NCI-H146 treated with DMSO at 0.1 percent for 48 hours (cell line): ENCODE measurements around the gene FABP3.
A peak's percentile ranks its signal among the peaks of the same experiment; 100 is the strongest.

ENCODE experiments used
- DNase-seq: peaks from one replicate; lab custom pipeline; 2025; ENCODE audit not compliant: unreplicated experiment; lab: John Stamatoyannopoulos, UW

The FABP3 gene

DNA sequence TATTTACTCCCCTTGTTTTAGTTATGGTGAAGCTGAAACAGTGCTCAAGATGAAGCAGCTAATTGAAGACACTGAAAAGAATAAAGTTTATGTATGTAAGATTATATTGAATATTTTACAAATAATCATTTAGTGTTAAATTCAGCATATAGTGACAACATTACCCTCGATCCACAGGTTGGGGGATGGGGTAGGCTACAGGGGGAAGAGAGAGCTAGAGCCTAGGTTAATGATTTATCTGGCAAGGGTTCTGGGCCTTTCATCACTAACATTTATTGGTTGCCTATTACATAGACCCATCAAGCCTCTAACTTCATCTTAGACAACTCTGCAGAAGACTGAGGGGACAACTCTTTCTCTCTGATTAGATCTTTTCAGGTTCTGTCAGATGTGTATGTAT is 54.7 kb downstream of the FABP3 start:
- DNase-seq: no peak

DNA sequence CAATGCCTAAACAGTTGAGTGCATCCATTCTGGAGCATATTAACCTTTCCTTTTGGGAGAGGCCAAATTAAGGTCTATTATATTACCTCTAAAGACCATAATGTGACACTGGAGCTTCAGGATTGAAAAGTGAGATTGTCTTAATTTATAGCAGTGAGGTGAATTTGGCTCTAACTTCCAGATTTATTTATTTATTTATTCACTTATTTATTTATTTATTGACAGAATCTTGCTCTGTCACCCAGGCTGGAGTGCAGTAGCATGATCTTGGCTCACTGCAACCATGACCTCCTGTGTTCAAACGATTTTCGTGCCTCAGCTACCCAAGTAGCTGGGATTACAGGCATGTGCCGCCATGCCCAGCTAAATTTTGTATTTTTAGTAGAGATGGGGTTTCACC is 57.0 kb downstream of the FABP3 start:
- peak; percentile 80 for DNase-seq
